Stromal cell of bone marrow (primary cell): ENCODE results near the gene VPS8.

Source experiments
- DNase-seq: peaks from one replicate; pipeline ENCODE4 v3.0.0-alpha.2; 2012; ENCODE audit warnings: low read depth

Gene VPS8

DNA sequence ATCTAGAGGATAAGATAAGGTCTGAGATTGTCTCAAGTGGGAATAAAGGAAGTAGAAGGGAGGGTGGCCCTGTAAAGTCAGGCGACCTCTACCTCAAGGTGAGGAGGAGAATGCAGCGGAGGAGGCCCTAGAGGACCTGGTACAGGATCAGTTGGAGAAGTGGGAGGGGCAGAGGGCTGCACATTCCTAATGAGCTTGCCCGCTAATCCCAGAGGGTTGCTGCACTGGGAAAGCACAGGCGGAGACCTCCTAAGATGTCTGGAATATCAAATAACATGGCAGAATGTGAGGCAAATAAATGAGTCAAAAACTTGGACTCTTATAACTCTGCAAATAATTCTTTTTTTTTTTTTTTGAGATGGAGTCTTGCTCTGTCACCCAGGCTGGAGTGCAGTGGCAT, 30.2 kb upstream of the VPS8 start:
- DNase-seq, result no peak

- no peak for DNase-seq
Measured at GRCh38 chr3:184783319-184783718, 28.6 kb upstream of the VPS8 start.

DNA sequence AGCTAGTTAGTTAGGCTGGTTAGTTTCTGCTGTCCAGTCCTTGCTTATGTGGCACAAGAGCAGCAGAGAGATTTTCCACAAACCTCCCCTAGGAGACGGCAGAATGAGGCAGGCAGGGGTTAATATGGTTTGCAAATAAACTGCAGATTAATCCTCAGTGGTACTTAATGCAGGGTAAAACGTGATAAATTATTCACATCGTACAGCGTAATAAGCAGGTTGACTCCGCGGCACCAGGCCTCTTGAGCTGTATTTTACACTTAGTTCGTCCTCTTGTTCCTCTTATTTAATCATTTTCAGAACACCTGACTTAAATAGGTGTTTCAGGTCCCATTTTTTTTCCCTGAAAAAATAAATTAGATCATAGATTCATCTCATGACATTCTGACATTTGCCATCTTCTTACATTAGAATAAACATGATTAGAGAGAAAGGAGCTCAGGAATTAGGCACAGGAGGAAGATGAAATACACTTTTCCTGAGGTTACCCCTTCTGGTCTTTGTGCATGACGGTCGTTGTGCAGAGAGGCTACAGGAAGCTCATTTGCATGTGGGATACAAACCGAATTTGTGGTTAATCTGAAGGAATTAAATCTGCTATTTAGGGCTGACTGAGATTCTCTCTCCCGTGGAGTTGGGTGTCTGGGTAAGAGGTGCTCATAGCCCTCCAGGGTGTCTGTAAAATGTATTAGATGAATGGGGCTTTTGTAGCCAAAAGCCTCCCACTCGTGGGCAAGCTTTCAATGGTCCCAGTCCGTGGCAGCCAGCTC, 27.1 kb upstream of the VPS8 start:
- no peak for DNase-seq

GRCh38 chr3:184785890-184786279, 26.1 kb upstream of the VPS8 start:
- DNase-seq, result no peak

DNA sequence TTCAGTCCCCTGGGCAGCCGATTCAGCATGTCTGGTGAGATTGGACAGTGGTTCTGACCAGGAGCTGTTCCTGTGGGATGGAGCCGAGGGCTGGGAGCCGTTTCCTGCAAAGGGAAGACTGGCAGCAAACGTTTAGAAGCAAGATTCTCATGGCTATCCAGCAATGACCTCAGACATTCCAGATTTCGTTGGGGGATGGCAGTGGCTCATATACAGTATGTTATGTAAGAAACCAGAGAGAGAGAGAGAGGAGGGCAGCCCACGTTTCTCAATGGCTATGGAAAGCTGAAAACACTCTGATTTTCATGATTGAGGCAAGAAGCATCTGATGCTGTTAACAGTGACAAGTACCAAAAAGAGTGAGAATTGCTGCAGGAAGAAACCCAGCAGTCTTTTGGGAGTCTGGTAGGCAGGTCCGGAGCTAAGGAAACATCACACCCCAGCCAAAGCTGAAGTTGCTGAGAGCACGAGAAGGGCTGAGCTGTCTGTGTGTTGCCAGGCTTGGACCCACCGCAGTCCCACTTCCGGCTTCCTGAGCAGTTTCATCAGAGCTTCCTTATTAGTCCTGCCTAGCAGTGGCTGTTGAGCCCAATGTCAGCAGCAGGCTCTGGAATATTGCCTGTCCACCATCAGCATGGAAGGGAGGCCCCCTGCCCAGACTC, 25.6 kb upstream of the VPS8 start:
- DNase-seq, result peak; percentile 91

DNA sequence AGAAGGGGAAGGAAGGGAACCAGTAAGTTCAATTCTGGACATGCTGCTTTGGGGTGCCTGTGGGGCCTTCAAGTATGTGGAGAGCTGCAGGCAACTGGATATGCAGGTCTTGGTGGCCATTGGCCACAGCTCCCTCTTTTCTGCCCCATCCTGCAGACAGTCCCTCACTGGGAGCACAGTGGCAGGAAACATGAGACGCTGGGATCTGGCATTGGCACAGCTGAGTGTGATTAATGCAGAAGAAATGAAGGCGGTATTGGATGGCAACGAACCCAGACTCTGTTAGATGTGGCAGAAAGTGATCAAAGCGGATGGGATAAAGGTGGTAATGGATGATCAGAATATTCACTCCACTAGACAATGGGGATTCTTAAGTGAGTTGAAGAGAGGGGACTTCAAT, 23.2 kb upstream of the VPS8 start:
- no peak for DNase-seq

GRCh38 chr3:184789314-184789998, 22.5 kb upstream of the VPS8 start:
- no peak for DNase-seq

DNA sequence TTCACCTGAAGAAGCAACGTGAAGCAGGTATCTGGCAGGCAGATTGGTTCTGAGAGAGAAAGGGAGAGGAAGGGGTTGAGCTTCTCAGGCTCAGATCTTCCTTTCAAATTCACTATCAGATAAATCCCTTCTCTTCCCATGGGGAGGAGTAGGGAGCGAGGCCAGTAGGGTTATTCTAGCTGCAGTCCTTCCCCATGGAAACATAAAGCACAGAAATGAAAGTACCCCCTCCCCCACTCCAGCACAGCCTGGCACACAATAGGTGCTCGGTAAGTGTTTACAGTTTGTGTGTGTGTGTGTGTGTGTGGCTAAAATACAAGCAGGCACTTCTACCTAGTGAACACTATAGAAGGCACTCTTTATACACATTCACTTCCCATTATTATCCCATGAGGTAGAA, 20.8 kb upstream of the VPS8 start:
- no peak for DNase-seq

DNA sequence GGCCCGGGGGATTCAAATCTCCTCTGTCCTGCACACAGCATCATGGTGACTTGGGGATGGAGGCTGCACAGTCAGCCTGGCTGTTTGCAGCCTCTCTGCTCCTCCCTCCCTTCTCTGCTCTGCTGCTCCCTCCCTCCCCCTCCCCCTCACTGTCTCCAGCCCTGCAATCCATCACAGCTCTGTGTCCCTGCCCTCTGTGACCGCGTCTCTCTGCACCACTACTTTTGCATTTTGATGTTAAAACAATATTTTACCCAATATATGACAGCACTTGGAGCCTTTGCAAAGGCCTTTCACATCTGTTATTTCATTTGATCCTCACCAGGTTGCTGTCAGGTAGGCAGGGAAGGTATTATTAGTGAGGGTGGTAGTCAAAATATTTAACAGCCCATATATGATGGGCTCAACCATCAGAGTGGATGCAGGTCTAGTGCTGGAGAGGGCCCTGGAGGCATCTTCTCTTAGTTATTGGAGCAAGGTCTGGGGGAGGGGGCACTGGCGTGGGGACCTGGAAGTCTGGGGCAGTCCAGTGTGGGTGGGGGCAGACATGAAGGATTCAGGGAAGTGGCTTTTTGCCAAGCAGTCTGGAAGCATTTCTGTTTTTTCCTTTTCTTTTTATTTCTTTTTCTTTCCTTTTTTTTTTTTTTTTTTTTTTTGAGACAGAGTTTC, 16.3 kb upstream of the VPS8 start:
- no peak for DNase-seq

GRCh38 chr3:184796551-184796950, 15.4 kb upstream of the VPS8 start:
- DNase-seq, result no peak

- no peak for DNase-seq
Measured at GRCh38 chr3:184796954-184797353, 15.0 kb upstream of the VPS8 start.

DNA sequence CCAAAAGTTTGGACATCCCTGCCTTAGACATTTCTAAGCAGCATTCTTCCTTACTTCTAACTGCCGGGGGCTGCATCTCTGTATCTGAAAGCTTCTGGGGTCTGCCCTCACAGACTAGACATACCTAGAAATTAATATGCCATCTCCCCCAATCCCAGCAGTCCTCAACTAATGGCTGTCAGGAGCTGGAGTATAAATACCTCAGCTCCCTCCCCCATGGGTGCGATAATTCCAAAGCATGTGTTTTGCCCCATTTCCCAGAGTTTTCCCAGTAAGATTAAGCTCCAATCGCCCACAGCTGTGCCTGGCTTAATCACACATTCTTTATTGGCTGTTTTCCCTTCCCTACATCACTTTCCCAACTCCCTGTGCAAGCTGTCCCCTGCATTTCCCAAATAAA, 13.8 kb upstream of the VPS8 start:
- DNase-seq, result no peak

GRCh38 chr3:184800349-184800930, 11.5 kb upstream of the VPS8 start:
- DNase-seq, result no peak

GRCh38 chr3:184801241-184801785, 10.7 kb upstream of the VPS8 start:
- no peak for DNase-seq

DNA sequence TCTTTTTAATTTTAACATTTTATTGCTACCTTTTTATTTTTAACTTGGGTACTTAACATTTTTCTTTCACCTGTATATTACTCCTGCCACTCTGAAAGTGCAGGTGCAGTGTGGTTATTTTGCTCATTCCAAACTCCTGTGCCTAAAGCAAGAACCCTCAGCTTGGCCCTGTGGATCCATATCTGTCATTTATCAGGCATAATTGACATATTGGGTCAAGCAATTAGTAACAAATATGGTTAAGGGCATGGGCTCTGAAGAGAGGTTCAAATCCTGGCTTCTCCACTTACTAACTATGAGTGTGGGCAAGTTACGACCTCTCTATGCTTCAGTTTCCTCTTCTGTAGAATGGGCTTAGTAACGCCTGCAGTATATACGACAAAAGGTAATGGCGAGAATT, 9.8 kb upstream of the VPS8 start:
- DNase-seq, result no peak

- DNase-seq, result no peak
Measured at GRCh38 chr3:184804801-184805200, 7.2 kb upstream of the VPS8 start.

- no peak for DNase-seq
Measured at GRCh38 chr3:184805351-184806038, 6.5 kb upstream of the VPS8 start.

DNA sequence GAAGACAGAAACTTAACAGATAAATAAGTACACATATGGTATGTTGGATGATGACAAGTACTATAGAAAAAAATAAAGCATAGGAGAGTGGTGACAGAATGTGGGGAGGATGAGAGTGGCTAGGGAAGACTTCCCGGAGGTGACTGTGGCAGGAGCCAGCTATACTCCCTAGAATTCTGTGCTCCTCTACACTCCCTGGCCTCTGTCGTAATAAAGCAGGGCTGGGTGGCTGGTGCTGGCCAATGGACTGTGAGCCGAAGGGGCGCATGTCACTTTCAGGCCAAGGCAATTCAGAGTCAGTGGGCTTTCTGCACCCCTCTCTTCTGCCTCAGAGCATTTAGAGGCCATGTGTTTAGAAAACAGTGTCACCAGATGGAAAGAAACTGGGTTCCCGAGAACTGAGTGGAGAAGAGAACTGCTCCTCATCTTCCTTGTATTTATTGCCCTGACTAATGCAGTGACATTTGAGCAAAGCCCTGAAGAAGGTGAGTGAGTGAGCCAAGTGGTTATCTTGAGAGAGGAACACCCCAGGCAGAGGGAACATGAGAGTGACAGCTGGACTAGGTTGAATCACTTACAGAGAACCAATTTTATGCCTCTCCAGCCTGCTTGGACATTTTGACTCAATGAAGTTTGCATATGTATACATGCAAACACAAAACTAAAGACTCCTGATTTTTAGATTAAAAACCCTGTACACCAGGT, 5.2 kb upstream of the VPS8 start:
- no peak for DNase-seq

DNA sequence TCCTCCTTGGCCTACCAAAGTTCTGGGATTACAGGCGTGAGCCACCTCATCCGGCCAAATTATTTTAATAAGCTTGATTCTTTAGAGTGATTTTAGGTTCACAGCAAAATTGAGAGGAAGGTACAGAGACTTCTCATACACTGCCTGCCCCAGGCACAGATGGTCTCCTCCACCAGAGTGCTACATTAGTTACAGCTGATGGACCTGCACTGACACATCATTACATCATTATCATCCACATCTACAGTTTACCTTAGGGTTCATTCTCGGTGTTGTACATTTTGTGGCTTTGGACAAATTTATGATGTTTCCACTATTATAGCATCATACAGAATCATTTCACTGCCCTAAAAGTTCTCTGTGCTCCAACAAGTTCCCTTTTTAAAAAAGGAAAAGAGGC, 4.4 kb upstream of the VPS8 start:
- no peak for DNase-seq

GRCh38 chr3:184808021-184808420, 3.9 kb upstream of the VPS8 start:
- no peak for DNase-seq

- DNase-seq, result no peak
Measured at GRCh38 chr3:184810146-184810545, 1.8 kb upstream of the VPS8 start.
